ENCODE data around the gene ANKFY1.

Gene ANKFY1

GRCh38 chr17:4136373-4136772 lies 127.4 kb downstream of the ANKFY1 start:
- H3K27ac ChIP-seq (ENCODE audit: low read depth, low read length), result no peak overlapping the region
- H3K9me3 ChIP-seq (ENCODE audit: control insufficient read depth, insufficient read depth, low read length), result no peaks in the 10 kb centered on the region
- H3K9me2 ChIP-seq (replicated peaks; ENCODE audit: control insufficient read depth, low read length), result no peaks in the 10 kb centered on the region
- peaks cover 13% of the 10 kb centered on the region; the same call in 1 of the 2 replicates for H4K20me1 ChIP-seq (ENCODE audit: control insufficient read depth, insufficient read depth, low read depth, low read length)
- H3K36me3 ChIP-seq (ENCODE audit: control insufficient read depth, low read length), result peaks cover 26% of the 10 kb centered on the region
- H3K79me2 ChIP-seq (ENCODE audit: control insufficient read depth, low read length), result peaks cover 94% of the 10 kb centered on the region
- H3K4me1 ChIP-seq (ENCODE audit: control insufficient read depth, low read length), result peaks cover 13% of the 10 kb centered on the region
- H3K4me3 ChIP-seq (ENCODE audit: low read length), result no peak overlapping the region
- TF ChIP-seq CTCF (IDR thresholded peaks at IDR 0.05; ENCODE audit: low read depth, low read length, poor library complexity, severe bottlenecking) (no peak), EZH2phosphoT487 (IDR thresholded peaks at IDR 0.05; ENCODE audit: borderline replicate concordance, low read length) (no peak)
- H3K4me2 ChIP-seq (ENCODE audit: low read length), result no peak overlapping the region
- no peaks in the 10 kb centered on the region for H3K27me3 ChIP-seq (ENCODE audit: control insufficient read depth, low read length)
- H3F3A ChIP-seq (ENCODE audit: control insufficient read depth, insufficient read depth), result no peaks in the 10 kb centered on the region

- Histone ChIP-seq H3K27me3 (ENCODE audit: control insufficient read depth, low read length) (no peaks in the 10 kb centered on the region), H3K9me2 (replicated peaks; ENCODE audit: control insufficient read depth, low read length) (no peaks in the 10 kb centered on the region), H3K36me3 (ENCODE audit: control insufficient read depth, low read length) (peaks cover 31% of the 10 kb centered on the region), H4K20me1 (ENCODE audit: control insufficient read depth, insufficient read depth, low read depth, low read length) (peaks cover 17% of the 10 kb centered on the region; the same call in 1 of the 2 replicates), H3K79me2 (ENCODE audit: control insufficient read depth, low read length) (peaks cover 94% of the 10 kb centered on the region), H3K4me3 (ENCODE audit: low read length) (no peak overlapping the region), H3F3A (ENCODE audit: control insufficient read depth, insufficient read depth) (no peaks in the 10 kb centered on the region), H3K9me3 (ENCODE audit: control insufficient read depth, insufficient read depth, low read length) (no peaks in the 10 kb centered on the region), H3K4me2 (ENCODE audit: low read length) (no peak overlapping the region), H3K27ac (ENCODE audit: low read depth, low read length) (no peak overlapping the region), H3K4me1 (ENCODE audit: control insufficient read depth, low read length) (peaks cover 6% of the 10 kb centered on the region)
- TF ChIP-seq CTCF (IDR thresholded peaks at IDR 0.05; ENCODE audit: low read depth, low read length, poor library complexity, severe bottlenecking) (no peak), EZH2phosphoT487 (IDR thresholded peaks at IDR 0.05; ENCODE audit: borderline replicate concordance, low read length) (no peak)
These were observed 128.3 kb downstream of the ANKFY1 start for GRCh38 chr17:4135489-4135888.

DNA sequence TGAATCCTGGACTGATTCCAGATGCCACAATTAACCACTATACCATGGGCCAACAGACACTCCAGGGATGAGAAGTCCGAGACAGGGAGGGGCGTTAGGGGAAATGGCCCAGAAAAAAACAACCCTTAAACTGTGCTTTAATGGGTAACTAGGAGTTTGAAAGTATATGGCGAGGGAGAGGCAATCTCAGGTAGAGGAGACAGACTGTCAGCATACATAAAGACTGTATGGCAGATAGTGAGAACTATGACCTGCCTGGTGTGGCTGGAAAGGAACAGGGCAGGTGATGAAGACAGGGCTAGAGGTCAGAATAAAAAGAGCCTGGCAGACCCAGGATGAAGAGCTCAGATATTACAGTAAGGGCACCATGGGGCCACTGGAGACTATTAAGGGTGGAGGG lies 129.1 kb downstream of the ANKFY1 start:
- Histone ChIP-seq H3K9me2 (replicated peaks; ENCODE audit: control insufficient read depth, low read length) (no peaks in the 10 kb centered on the region), H3K4me3 (ENCODE audit: low read length) (no peak overlapping the region), H3K4me1 (ENCODE audit: control insufficient read depth, low read length) (peaks cover 2% of the 10 kb centered on the region; the same call in 1 of the 2 replicates), H3K27ac (ENCODE audit: low read depth, low read length) (no peak overlapping the region), H3K4me2 (ENCODE audit: low read length) (no peak overlapping the region), H3K27me3 (ENCODE audit: control insufficient read depth, low read length) (no peaks in the 10 kb centered on the region), H3K79me2 (ENCODE audit: control insufficient read depth, low read length) (peaks cover 92% of the 10 kb centered on the region), H4K20me1 (ENCODE audit: control insufficient read depth, insufficient read depth, low read depth, low read length) (peaks cover 11% of the 10 kb centered on the region; the same call in 1 of the 2 replicates), H3F3A (ENCODE audit: control insufficient read depth, insufficient read depth) (no peaks in the 10 kb centered on the region), H3K36me3 (ENCODE audit: control insufficient read depth, low read length) (peaks cover 24% of the 10 kb centered on the region), H3K9me3 (ENCODE audit: control insufficient read depth, insufficient read depth, low read length) (no peaks in the 10 kb centered on the region)
- TF ChIP-seq EZH2phosphoT487 (IDR thresholded peaks at IDR 0.05; ENCODE audit: borderline replicate concordance, low read length) (no peak), CTCF (IDR thresholded peaks at IDR 0.05; ENCODE audit: low read depth, low read length, poor library complexity, severe bottlenecking) (no peak)

Data from DOHH2 (cell line).